Motor neuron (in vitro differentiated cells): ENCODE measurements around the gene BLOC1S2. TPM values are rescaled to one million over a fixed set of nuclear protein-coding genes. Genes with fewer than 3 reads are reported as not detected.
"Not testable (repeated sequence)": the region's sequence is repeated elsewhere in the genome, so short reads cannot be mapped to it uniquely, and the experiment has no call there.

Experiments used
- ATAC-seq, 8 experiments: fragments of 200-7000 bp; cut with Tn5 transposase; replicated peaks in 6 of 8; 2 replicates each; pipeline ENCODE4 v1.8.0; 2021; ENCODE audit warnings: mild to moderate bottlenecking in 8 of 8, moderate library complexity in 8 of 8
- H3K27ac ChIP-seq, 2 donors: fragments of 250-450 bp; sonication (Bioruptor Pico); 2 replicates each; pipeline ENCODE4 v1.9.0; 2021; ENCODE audit warnings: antibody characterized with exemption in 2 of 2, mild to moderate bottlenecking in 2 of 2, moderate library complexity in 1 of 2
- H3K4me1 ChIP-seq, 2 donors: fragments of 250-450 bp; sonication (Bioruptor Pico); replicated peaks in 1 of 2; 2 replicates each; pipeline ENCODE4 v1.6.1; 2021; ENCODE audit warnings: antibody characterized with exemption in 2 of 2, mild to moderate bottlenecking in 2 of 2, moderate library complexity in 1 of 2
- H3K4me3 ChIP-seq, 5 donors: fragments of 250-450 bp; sonication (Bioruptor Pico); 2 replicates each; pipeline ENCODE4 v1.9.0; 2021; ENCODE audit warnings: antibody characterized with exemption in 5 of 5, mild to moderate bottlenecking in 5 of 5, moderate library complexity in 4 of 5
- WGBS, 10 experiments: fragments of 450-650 bp; shearing (Covaris generic); methylation state at CpG; one replicate each; pipeline ENCODE4 v1.0.0; 2022; 5-methylcytosine and 5-hydroxymethylcytosine counted together
- in situ Hi-C, 9 experiments: fragments of 400-800 bp; cut with MboI; loops; one replicate each; pipeline ENCODE4 v1.15.0; 2021; ENCODE audit warnings: low sequenced_read_pairs in 9 of 9, low pct_unique_long_range_greater_than_20kb in 2 of 9; ENCODE audit not compliant: unreplicated experiment in 9 of 9
- total RNA-seq, 8 experiments: library from RNA; unstranded; fragments of 300-600 nt; gene quantifications; 2 replicates each; pipeline versions ENCODE4 v1.2.3 to v1.2.4, GENCODE V29; 2022

The BLOC1S2 gene
- total RNA-seq, 8 experiments from 2014 or later, result 30.5 to 120 (median 66.8) TPM

DNA sequence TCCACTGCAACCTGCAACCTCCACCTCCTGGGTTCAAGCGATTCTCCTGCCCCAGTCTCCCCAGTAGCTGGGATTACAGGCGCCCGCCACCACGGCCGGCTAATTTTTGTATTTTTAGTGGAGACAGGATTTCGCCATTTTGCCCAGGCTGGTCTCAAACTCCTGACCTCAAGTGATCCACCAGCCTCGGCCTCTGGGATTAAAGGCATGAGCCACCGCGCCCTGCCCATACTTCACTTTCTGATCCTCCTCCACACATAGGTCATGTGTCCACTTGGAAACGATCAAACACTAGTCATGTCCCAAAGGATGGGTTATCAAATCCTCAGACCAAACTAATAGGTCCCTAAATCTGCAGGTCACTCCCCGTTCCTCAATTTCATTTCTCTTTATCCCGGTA is 1.2 kb downstream of the BLOC1S2 start:
- in situ Hi-C loops, ATAC-seq: not testable (repeated sequence)
- H3K4me3 ChIP-seq, result peak overlapping the region; percentile 62 to 91 (median 75)
- H3K27ac ChIP-seq, result peak overlapping the region; percentile 84 to 89
- 40 to 100% (median 70%) methylated on average over 1 to 9 of the region's 12 CpGs; no CpG with 5 or more reads in 2 of the 10 experiments for WGBS, 10 experiments
- H3K4me1 ChIP-seq, result peaks cover 15 to 22% of the 10 kb centered on the region in 2 donors

DNA sequence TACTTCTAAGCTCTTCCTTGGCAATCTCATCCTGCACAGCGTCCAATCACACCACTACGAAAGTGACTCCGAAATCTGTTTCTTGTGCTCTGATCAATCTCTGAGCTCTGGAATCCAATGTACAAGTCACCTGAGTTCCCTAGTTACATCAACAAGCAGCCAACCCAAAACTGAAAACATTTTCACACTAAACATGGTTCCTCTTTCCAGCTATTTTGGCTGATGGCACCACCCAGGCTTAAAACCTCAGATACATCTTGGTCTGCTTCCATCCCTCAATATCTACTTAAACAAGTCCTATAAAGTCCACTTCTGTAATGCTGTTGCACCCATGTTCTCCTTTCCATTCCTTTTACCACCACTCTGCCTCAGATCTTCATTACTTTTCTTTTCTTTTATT is 3.6 kb downstream of the BLOC1S2 start:
- H3K27ac ChIP-seq, result no peak overlapping the region
- no peak for ATAC-seq
- H3K4me3 ChIP-seq, result no peak overlapping the region
- in situ Hi-C loops, result no loop called here
- H3K4me1 ChIP-seq, result peaks cover 15 to 22% of the 10 kb centered on the region in 2 donors
- WGBS, 10 experiments, result 79 to 100% (median 98%) methylated on average over 1 to 3 of the region's 3 CpGs; no CpG with 5 or more reads in 2 of the 10 experiments

DNA sequence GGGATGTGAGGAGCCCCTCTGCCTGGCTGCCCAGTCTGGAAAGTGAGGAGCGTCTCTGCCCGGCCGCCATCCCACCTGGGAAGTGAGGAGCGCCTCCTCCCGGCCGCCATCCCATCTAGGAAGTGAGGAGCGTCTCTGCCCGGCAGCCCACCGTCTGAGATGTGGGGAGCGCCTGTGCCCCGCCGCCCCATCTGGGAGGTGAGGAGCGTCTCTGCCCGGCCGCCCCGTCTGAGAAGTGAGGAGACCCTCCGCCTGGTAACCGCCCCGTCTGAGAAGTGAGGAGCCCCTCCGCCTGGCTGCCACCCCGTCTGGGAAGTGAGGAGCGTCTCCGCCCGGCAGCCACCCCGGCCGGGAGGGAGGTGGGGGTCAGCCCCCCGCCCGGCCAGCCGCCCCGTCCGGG is 9.5 kb downstream of the BLOC1S2 start:
- ATAC-seq, in situ Hi-C loops: not testable (repeated sequence)
- no CpG with 5 or more reads among the region's 31 CpGs for WGBS, 10 experiments

DNA sequence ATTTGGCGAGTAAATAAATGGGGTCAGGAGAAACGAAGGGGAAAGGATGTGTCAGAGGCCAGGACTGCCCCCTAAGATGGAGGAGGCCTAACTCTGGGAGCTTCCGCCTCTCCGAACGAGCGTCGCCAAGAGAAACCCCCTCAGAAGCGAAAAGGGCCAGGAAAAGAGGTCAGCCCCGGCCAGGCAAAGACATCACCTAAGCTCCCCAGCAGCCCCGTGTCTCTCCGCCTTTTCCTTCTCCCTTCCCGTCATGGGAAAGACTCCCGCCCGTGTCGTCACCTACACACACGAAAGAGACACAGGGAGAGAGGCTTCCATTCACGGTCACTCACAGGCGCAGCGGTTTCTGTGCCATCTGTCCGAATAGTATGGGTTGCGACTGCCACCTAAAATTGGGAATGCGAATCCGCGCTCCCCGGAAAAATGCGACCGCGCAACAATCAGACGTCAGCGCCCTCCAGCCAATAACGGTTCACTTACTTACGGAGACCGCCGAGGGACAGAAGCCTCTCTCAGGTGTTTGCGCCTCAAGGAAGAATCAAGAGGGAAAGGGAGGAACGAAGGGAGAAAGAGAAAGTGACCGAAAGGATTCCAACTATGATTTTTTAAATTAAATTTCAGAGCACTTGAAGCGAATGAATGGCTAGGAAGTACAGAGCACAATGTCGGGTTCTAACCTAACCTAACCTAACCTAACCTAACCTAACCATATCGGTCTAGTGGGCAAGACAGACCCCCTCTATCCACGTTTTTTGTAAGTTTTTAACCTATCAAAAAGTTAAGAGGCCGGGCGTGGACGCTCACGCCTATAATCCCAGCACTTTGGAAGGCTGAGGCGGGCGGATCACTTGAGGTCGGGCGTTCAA is 19.0 kb downstream of the BLOC1S2 start, which contains the start of gene CWF19L1:
CWF19L1 (minus strand) TSS at position 400 of the 866 bp plus-strand sequence; CDS start at position 355, 45 bp downstream.
- peak; percentile 89 to 96 (median 93) for ATAC-seq
- peak within 1 kb of the TSS; percentile 61 to 63 for H3K27ac ChIP-seq
- H3K4me1 ChIP-seq, result peaks cover 7 to 9% of the 10 kb centered on the region in 2 donors
- in situ Hi-C loops, result no loop called here
- WGBS, 10 experiments, result 0 to 34% (median 4%) methylated on average over 3 to 26 of the region's 49 CpGs
- H3K4me3 ChIP-seq, result peak within 1 kb of the TSS; percentile 61 to 97 (median 87)

More for the DNA sequence above, 9.5 kb downstream of the BLOC1S2 start:
- H3K27ac ChIP-seq, H3K4me3 ChIP-seq, H3K4me1 ChIP-seq: not testable (repeated sequence)

DNA sequence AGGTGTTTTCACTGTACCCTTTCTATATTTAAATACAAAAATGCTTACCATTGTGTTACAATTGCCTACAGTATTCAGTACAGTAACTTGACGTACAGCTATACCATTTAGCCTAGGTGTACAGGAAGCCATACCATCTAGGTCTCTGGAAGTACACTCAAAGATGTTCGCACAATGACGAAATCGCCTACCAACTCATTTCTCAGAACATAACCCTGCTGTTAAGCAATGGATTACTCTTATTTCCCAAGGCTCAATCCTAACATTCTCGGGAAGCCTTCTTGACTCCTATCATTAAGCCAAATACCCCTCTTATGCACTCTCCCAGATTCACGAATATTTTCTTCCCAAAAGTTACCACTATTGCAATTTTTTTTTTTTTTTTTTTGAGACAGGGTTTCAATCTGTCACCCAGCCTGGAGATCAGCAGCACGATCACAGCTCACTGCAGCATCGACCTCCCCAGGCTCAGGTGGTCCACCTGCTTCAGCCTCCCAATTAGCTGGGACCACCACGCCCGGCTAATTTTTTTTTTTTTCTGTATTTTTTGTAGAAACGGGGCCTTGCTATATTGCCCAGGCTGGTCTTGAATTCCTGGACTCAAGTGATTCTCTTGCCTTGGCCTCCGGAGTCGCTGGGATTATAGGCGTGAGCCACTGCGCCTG is 20.5 kb downstream of the BLOC1S2 start:
- in situ Hi-C loops, result no loop called here
- Histone ChIP-seq H3K27ac (no peak overlapping the region), H3K4me3 (peak overlapping the region in 1 of 5 donors; percentile 97), H3K4me1 (peaks cover 7 to 9% of the 10 kb centered on the region in 2 donors)
- WGBS, 10 experiments, result 83 to 100% (median 99%) methylated on average over 1 to 9 of the region's 15 CpGs
- ATAC-seq, result no peak

DNA sequence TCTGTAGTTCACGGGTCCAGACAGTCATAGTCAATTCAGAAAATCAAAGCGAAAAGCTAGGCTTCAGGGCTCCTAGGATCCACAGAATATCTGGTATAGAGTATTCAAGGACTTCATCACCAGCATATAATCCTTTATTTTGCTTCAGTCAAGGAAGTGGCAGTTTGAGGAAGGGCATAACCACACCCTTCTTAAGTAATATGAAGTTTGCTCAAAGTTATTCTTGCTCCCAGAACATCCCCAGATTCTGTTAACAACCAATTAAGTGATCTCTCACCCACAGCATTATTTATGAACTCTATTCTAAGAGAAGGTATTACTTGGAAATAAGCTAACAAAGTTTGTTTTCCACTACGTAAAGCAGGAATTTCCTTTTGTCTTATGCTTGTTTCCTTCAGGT is 32.3 kb downstream of the BLOC1S2 start:
- 83 to 100% (median 100%) methylated on average over 1 to 3 of the region's 3 CpGs; no CpG with 5 or more reads in 2 of the 10 experiments for WGBS, 10 experiments
- no peak overlapping the region for H3K27ac ChIP-seq
- in situ Hi-C loops, result no loop called here
- ATAC-seq, result no peak
- no peak overlapping the region for H3K4me3 ChIP-seq
- no peaks in the 10 kb centered on the region for H3K4me1 ChIP-seq

DNA sequence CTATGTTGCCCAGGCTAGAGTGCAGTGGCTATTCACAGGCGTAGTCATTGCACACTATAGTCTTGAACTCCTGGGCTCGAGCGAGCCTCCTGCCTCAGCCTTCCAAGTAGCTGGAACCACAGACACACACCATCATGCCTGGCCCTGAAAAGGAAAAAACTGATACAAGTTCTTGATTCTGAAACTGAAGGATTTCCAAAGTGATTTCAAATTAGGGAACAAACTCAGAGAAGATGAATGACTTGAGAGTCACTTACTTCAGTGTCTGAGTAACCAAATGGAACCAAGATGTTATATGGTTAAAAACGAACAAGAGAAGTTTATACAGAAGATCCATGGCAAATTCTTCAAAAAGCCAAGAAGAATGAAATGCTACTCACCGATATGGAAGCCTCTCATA is 33.4 kb downstream of the BLOC1S2 start:
- H3K4me3 ChIP-seq, result no peak overlapping the region
- ATAC-seq, result no peak
- no peak overlapping the region for H3K27ac ChIP-seq
- in situ Hi-C loops, result no loop called here
- 80 to 100% (median 93%) methylated on average over 1 to 5 of the region's 5 CpGs; no CpG with 5 or more reads in 1 of the 10 experiments for WGBS, 10 experiments
- no peaks in the 10 kb centered on the region for H3K4me1 ChIP-seq

DNA sequence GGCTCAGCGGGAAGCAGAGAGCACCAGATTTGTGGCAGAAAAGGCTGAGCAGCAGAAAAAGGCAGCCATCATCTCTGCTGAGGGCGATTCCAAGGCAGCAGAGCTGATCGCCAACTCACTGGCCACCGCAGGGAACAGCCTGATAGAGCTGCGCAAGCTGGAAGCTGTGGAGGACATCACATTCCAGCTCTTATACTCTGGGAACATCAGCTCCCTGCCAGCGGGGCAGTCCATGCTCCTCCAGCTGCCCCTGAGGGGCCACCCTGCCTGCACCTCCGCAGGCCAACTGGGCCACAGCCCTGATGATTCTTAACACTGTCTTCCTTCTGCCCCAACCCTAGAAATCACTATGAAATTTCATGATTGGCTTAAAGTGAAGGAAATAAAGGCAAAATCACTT is 37.7 kb downstream of the BLOC1S2 start:
- no peak for ATAC-seq
- H3K4me3 ChIP-seq, result no peak overlapping the region
- no peaks in the 10 kb centered on the region for H3K4me1 ChIP-seq
- no peak overlapping the region for H3K27ac ChIP-seq
- in situ Hi-C loops, result no loop called here
- WGBS, 10 experiments, result 93 to 100% (median 97%) methylated on average over 1 to 5 of the region's 7 CpGs; no CpG with 5 or more reads in 7 of the 10 experiments

DNA sequence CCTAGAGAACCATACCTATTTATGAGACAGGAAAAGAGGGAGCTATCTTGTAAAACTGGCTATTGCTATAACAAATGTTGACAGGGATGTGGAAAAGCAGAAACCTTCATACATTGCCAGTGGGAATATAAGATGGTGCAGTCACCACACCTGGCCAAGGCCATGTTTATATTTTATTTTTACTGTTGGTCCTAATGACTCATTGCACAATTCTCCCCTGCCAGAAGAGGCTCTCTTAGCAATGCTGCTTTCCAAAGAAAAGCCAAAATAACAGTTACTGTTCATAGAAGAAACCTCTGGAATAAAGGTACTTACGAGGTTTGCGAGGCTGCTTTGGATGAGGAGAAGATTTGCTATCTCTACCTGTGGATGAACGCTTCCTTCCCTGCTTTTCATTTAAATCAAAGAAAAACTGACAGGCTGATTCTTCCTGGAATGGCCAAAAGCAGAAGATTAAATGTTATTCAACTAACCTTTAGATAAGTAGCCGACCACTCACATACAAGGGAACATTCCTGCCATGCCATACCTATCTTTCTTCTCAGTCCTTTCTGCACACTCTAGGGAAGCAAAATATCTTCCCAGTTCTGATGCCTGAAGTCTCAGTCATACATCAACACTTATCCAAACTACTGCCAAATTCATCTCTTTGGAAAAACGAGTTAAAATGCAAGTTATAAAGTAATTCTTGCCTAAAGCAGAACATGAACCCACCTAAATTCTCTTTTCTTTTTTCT is 40.8 kb downstream of the BLOC1S2 start:
- Histone ChIP-seq H3K4me3 (no peak overlapping the region), H3K4me1 (no peaks in the 10 kb centered on the region), H3K27ac (no peak overlapping the region)
- in situ Hi-C loops, result no loop called here
- ATAC-seq, result no peak
- WGBS, 10 experiments, result 71 to 96% (median 85%) methylated on average over 1 to 4 of the region's 5 CpGs; no CpG with 5 or more reads in 1 of the 10 experiments

DNA sequence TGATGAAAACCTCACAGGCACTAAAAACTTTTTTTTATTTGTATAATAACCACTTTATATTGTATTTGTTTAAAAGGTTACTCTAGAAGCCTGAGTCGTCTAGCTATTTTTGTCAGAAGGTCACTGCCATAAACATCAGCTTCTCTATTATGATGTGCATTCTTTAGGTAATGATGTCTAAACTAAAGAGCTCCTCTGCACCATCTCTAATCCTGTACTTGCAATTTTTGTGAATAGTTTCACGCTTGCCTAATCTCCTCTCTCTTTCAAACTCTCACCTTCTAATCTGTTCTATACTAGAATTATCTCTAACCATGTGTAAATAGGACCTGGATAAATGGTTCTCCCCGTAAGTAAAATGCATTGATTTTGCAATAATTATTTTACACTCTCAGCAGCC is 46.6 kb downstream of the BLOC1S2 start:
- no peak overlapping the region for H3K27ac ChIP-seq
- 82 to 96% (median 92%) methylated on average over 1 to 3 of the region's 3 CpGs for WGBS, 10 experiments
- in situ Hi-C loops, result no loop called here
- H3K4me3 ChIP-seq, result no peak overlapping the region
- ATAC-seq, result no peak
- H3K4me1 ChIP-seq, result no peaks in the 10 kb centered on the region

DNA sequence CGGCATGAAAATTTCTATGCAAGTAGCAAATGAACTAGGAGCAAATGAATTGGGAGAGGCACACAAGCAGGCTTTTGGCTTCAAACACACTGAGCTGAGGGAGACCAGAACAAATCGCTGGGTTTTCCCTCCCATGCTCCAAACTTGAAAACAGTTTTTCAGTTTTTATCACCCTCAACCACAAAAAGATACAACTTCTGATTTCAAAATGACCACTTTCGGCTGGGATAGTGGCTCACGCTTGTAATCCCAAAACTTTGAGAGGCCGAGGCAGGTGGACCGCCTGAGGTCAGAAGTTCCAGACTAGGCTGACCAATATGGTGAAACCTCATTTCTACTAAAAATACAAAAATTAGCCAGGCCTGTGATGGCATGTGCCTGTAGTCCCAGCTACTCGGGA is 48.1 kb downstream of the BLOC1S2 start:
- no peak for ATAC-seq
- Histone ChIP-seq H3K4me3 (no peak overlapping the region), H3K27ac (no peak overlapping the region), H3K4me1 (no peaks in the 10 kb centered on the region)
- in situ Hi-C loops, result no loop called here
- WGBS, 10 experiments, result 83 to 100% (median 100%) methylated on average over 1 to 6 of the region's 7 CpGs; no CpG with 5 or more reads in 2 of the 10 experiments

DNA sequence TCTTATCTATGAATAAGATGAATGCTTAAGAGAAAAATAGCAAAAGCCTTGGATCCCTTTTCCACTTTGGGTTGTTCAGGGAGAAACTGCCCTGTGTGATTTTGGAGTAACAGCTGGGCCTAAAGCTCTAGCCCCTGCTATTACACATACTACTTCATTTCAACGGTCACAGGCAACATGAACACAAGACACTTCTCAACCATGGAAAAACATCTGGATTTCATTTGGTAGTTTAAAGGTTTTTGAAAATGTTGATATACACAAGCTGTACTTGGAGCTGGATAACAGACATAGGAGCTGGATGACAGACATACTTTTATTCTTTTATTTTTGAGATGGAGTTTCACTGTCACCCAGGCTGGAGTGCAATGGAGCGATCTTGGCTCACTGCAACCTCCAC is 54.4 kb downstream of the BLOC1S2 start:
- WGBS, 10 experiments, result 38 to 100% (median 93%) methylated on average over 1 to 2 of the region's 2 CpGs; no CpG with 5 or more reads in 4 of the 10 experiments
- in situ Hi-C loops, result no loop called here
- Histone ChIP-seq H3K4me3 (no peak overlapping the region), H3K27ac (no peak overlapping the region), H3K4me1 (peaks cover 3 to 15% of the 10 kb centered on the region in 2 donors)
- no peak for ATAC-seq
